Cortex of kidney (tissue), 1 donor: ENCODE results near the gene ASCC1.

Experiments used
- DNase-seq: peaks from one replicate; lab custom pipeline; 2025; lab: John Stamatoyannopoulos, UW

ASCC1 gene

GRCh38 chr10:72065439-72066025 is 150.5 kb downstream of the ASCC1 start:
- DNase-seq, result no peak

GRCh38 chr10:72063703-72064391 is 152.2 kb downstream of the ASCC1 start:
- no peak for DNase-seq

GRCh38 chr10:72062832-72063702 is 153.0 kb downstream of the ASCC1 start:
- DNase-seq, result no peak

GRCh38 chr10:72062382-72062781 is 153.7 kb downstream of the ASCC1 start:
- no peak for DNase-seq

- DNase-seq, result no peak
Observed at GRCh38 chr10:72061930-72062329, 154.1 kb downstream of the ASCC1 start.

- no peak for DNase-seq
Observed at GRCh38 chr10:72061491-72061890, 154.6 kb downstream of the ASCC1 start.

- no peak for DNase-seq
Observed at GRCh38 chr10:72059843-72060822, 155.9 kb downstream of the ASCC1 start.

GRCh38 chr10:72058989-72059842 is 156.9 kb downstream of the ASCC1 start:
- no peak for DNase-seq

GRCh38 chr10:72058347-72058898 is 157.7 kb downstream of the ASCC1 start:
- DNase-seq, result no peak

- no peak for DNase-seq
Observed at GRCh38 chr10:72056932-72057751, 158.9 kb downstream of the ASCC1 start.

GRCh38 chr10:72056113-72056512 is 160.0 kb downstream of the ASCC1 start:
- no peak for DNase-seq

GRCh38 chr10:72053690-72054089 is 162.4 kb downstream of the ASCC1 start:
- DNase-seq, result no peak

- no peak for DNase-seq
Observed at GRCh38 chr10:72050873-72051272, 165.2 kb downstream of the ASCC1 start.

- DNase-seq, result no peak
Observed at GRCh38 chr10:72049969-72050781, 165.9 kb downstream of the ASCC1 start.

GRCh38 chr10:72049472-72049871 is 166.6 kb downstream of the ASCC1 start:
- no peak for DNase-seq

- no peak for DNase-seq
Observed at GRCh38 chr10:72048450-72049124, 167.5 kb downstream of the ASCC1 start.
